Hypothalamus (tissue), 51 donors: ENCODE measurements around the gene SBSN.

ENCODE experiments used
- DNase-seq, 51 donors: peaks; one replicate each; lab custom pipeline; 2025; lab: John Stamatoyannopoulos, UW

The SBSN gene

GRCh38 chr19:35534803-35535480 lies 6.8 kb upstream of the SBSN start:
- DNase-seq, result no peak

GRCh38 chr19:35533822-35534392 lies 5.8 kb upstream of the SBSN start:
- no peak for DNase-seq

- DNase-seq, result no peak
Observed at GRCh38 chr19:35533201-35533821, 5.2 kb upstream of the SBSN start, which contains the start of gene GAPDHS. Gene GAPDHS (plus strand): TSS chr19:35533456. CDS start chr19:35533528, 72 bp downstream.

- DNase-seq, result no peak
Observed at GRCh38 chr19:35531291-35531690, 3.2 kb upstream of the SBSN start.

- no peak for DNase-seq
Observed at GRCh38 chr19:35529241-35530218, 1.4 kb upstream of the SBSN start.

- DNase-seq, result no peak
Observed at GRCh38 chr19:35525873-35526272, 2.2 kb downstream of the SBSN start.

- DNase-seq, result no peak
Observed at GRCh38 chr19:35524181-35524837, 3.8 kb downstream of the SBSN start.

- no peak for DNase-seq
Observed at GRCh38 chr19:35522745-35523327, 5.3 kb downstream of the SBSN start.

GRCh38 chr19:35521124-35521743 lies 6.9 kb downstream of the SBSN start:
- DNase-seq, result no peak

GRCh38 chr19:35519291-35519690 lies 8.8 kb downstream of the SBSN start:
- no peak for DNase-seq

GRCh38 chr19:35518313-35518712 lies 9.8 kb downstream of the SBSN start:
- no peak for DNase-seq

- DNase-seq, result no peak
Observed at GRCh38 chr19:35517342-35517741, 10.8 kb downstream of the SBSN start.

- DNase-seq, result no peak
Observed at GRCh38 chr19:35516310-35516709, 11.8 kb downstream of the SBSN start.

- DNase-seq, result no peak
Observed at GRCh38 chr19:35514282-35514809, 13.8 kb downstream of the SBSN start.

- peak in 2 of 51 donors; percentile 19 to 46 for DNase-seq
Observed at GRCh38 chr19:35513628-35514281, 14.4 kb downstream of the SBSN start, which contains the start of gene DMKN. Gene DMKN (minus strand): TSS chr19:35513649. CDS start chr19:35513475, 174 bp downstream.

GRCh38 chr19:35512831-35513627 lies 15.1 kb downstream of the SBSN start:
- no peak for DNase-seq

- DNase-seq, result no peak
Observed at GRCh38 chr19:35511337-35511736, 16.8 kb downstream of the SBSN start.

- no peak for DNase-seq
Observed at GRCh38 chr19:35510626-35510964, 17.5 kb downstream of the SBSN start.
